GM06990 (cell line): ENCODE measurements around the gene ADAP1.

Experiments
- DNase-seq: peaks from one replicate; pipeline ENCODE4 v3.0.0-alpha.2; 2011; ENCODE audit not compliant: insufficient read length; ENCODE audit errors: extremely low read depth
- H3K27me3 ChIP-seq: replicated peaks from 2 replicates; pipeline ENCODE4 v1.6.0; 2011; ENCODE audit warnings: low read length; ENCODE audit not compliant: control insufficient read depth, insufficient read depth
- H3K36me3 ChIP-seq: 2 replicates; pipeline ENCODE4 v1.5.1; 2011; ENCODE audit warnings: low read length; ENCODE audit not compliant: control insufficient read depth, insufficient read depth
- H3K4me3 ChIP-seq: replicated peaks from 2 replicates; pipeline ENCODE4 v1.5.1; 2011; ENCODE audit warnings: low read depth, mild to moderate bottlenecking, control low read depth, low read length
- TF ChIP-seq, protein P1 (sequence below): IDR thresholded peaks from 2 replicates; pipeline ENCODE4 v1.5.1; 2011; ENCODE audit warnings: low read length, control low read depth, mild to moderate bottlenecking, inconsistent platforms; ENCODE audit not compliant: insufficient read depth, poor library complexity, severe bottlenecking

ADAP1 gene

DNA sequence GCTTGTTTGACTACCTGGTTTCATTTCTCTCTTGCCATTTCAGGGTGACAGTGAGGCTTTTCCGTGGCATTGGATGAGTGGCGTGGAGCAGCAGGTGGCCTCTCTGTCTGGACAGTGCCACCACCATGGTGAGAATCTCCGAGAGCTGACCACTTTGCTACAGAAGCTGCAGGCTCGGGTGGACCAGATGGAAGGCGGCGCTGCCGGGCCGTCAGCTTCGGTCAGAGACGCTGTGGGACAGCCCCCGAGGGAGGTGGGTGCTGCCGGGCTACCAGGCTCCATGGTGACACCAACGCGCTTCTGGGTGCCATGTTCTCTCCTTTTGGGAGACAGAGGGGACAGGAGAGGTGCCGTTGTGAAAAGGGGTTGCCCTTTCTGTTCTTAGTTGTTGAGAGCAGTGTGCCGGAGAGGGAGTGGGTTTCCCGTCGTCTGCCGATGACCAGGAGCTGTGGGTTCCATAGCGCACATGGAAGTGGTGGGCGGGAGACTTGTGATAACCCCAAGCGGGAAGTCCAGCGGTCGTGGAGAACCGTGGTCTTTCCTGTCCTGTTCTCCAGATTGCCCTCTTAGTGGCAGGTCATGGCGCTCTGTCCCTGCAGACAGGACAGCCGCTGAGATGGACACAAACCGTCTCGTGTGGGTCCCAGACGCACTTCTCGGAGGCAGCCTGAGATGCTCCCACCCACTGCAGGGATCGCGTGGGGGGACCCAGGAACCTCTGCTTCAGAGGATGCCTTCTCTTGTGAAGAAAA lies 100.9 kb downstream of the ADAP1 start:
- TF ChIP-seq, protein P1, sequence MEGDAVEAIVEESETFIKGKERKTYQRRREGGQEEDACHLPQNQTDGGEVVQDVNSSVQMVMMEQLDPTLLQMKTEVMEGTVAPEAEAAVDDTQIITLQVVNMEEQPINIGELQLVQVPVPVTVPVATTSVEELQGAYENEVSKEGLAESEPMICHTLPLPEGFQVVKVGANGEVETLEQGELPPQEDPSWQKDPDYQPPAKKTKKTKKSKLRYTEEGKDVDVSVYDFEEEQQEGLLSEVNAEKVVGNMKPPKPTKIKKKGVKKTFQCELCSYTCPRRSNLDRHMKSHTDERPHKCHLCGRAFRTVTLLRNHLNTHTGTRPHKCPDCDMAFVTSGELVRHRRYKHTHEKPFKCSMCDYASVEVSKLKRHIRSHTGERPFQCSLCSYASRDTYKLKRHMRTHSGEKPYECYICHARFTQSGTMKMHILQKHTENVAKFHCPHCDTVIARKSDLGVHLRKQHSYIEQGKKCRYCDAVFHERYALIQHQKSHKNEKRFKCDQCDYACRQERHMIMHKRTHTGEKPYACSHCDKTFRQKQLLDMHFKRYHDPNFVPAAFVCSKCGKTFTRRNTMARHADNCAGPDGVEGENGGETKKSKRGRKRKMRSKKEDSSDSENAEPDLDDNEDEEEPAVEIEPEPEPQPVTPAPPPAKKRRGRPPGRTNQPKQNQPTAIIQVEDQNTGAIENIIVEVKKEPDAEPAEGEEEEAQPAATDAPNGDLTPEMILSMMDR, result no peak
- H3K4me3 ChIP-seq, result no peak overlapping the region
- peaks cover 37% of the 10 kb centered on the region for H3K36me3 ChIP-seq
- no peaks in the 10 kb centered on the region for H3K27me3 ChIP-seq
- no peak for DNase-seq

GRCh38 chr7:851204-851603 lies 103.3 kb downstream of the ADAP1 start:
- Histone ChIP-seq H3K27me3 (no peaks in the 10 kb centered on the region), H3K4me3 (no peak overlapping the region), H3K36me3 (peaks cover 31% of the 10 kb centered on the region)
- TF ChIP-seq, protein P1, result no peak
- no peak for DNase-seq

GRCh38 chr7:849781-850180 lies 104.7 kb downstream of the ADAP1 start:
- DNase-seq, result no peak
- no peaks in the 10 kb centered on the region for H3K27me3 ChIP-seq
- H3K4me3 ChIP-seq, result no peak overlapping the region
- TF ChIP-seq, protein P1, result no peak
- peaks cover 24% of the 10 kb centered on the region for H3K36me3 ChIP-seq

GRCh38 chr7:849145-849544 lies 105.3 kb downstream of the ADAP1 start:
- no peak overlapping the region for H3K4me3 ChIP-seq
- no peaks in the 10 kb centered on the region for H3K27me3 ChIP-seq
- H3K36me3 ChIP-seq, result peaks cover 28% of the 10 kb centered on the region
- no peak for DNase-seq
- TF ChIP-seq, protein P1, result no peak
